Ishikawa (cell line): ENCODE results near the gene LMAN1.

Source experiments
- CREB1 ChIP-seq: IDR thresholded peaks from 2 replicates; pipeline ENCODE4 v1.6.1; 2012; ENCODE audit warnings: low read depth
- EP300 ChIP-seq: IDR thresholded peaks from 2 replicates; pipeline ENCODE4 v1.6.1; 2012; ENCODE audit warnings: borderline replicate concordance
- FOXM1 ChIP-seq: IDR thresholded peaks from 2 replicates; pipeline ENCODE4 v1.6.1; 2012; ENCODE audit warnings: low read depth, borderline replicate concordance
- MAX ChIP-seq: IDR thresholded peaks from 2 replicates; pipeline ENCODE4 v1.6.1; 2012
- NFIC ChIP-seq: IDR thresholded peaks from 2 replicates; pipeline ENCODE4 v1.6.1; 2012
- RAD21 ChIP-seq: IDR thresholded peaks from 2 replicates; pipeline ENCODE4 v1.6.1; 2012; ENCODE audit warnings: low read depth
- TAF1 ChIP-seq: IDR thresholded peaks from 2 replicates; pipeline ENCODE4 v1.6.1; 2012; ENCODE audit warnings: low read depth, mild to moderate bottlenecking
- TEAD4 ChIP-seq: IDR thresholded peaks from 2 replicates; pipeline ENCODE4 v1.6.1; 2012
- YY1 ChIP-seq: IDR thresholded peaks from 2 replicates; pipeline ENCODE4 v1.6.1; 2012; ENCODE audit warnings: low read depth
- TF ChIP-seq, protein P1 (sequence below): IDR thresholded peaks from 2 replicates; pipeline ENCODE4 v1.6.1; 2012; ENCODE audit warnings: low read depth, mild to moderate bottlenecking
- TF ChIP-seq, protein P2 (sequence below): IDR thresholded peaks from 2 replicates; pipeline ENCODE4 v1.6.1; 2012

DNA sequence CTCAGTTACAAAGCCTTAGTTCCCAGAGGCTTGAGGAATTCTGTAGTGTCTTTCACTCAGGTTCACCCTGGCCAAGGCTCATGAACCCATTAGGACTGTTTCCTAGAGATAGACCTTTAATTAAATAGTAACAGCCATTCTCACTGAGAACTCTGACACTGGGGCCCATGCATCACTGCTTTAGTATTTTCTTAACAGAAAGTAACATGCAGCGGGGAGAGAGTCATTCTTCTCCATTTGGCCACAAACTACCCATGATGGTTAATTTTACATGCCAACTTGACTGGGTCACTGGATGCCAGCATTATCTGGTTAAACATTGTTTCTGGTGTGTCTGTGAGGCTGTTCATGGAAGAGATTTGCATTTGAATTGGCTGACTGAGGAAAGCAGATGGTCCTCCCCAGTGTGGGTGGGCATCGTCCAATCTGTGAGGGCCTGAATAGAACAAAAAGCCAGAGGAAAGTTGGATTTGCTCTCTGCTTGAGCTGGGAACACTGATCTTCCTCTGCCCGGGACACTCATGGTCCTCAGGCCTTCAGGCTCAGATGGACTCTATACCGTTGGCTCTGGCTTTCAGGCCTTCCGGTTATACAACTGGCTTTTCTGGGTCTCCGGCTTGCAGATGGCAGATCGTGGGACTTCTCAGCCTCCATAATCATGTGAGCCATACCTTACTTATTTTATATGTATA is 35.0 kb downstream of the LMAN1 start:
- TF ChIP-seq TAF1 (no peak), YY1 (no peak), NFIC (no peak), TEAD4 (no peak), EP300 (no peak), FOXM1 (no peak), MAX (no peak), CREB1 (no peak), RAD21 (no peak)
- TF ChIP-seq, protein P1, sequence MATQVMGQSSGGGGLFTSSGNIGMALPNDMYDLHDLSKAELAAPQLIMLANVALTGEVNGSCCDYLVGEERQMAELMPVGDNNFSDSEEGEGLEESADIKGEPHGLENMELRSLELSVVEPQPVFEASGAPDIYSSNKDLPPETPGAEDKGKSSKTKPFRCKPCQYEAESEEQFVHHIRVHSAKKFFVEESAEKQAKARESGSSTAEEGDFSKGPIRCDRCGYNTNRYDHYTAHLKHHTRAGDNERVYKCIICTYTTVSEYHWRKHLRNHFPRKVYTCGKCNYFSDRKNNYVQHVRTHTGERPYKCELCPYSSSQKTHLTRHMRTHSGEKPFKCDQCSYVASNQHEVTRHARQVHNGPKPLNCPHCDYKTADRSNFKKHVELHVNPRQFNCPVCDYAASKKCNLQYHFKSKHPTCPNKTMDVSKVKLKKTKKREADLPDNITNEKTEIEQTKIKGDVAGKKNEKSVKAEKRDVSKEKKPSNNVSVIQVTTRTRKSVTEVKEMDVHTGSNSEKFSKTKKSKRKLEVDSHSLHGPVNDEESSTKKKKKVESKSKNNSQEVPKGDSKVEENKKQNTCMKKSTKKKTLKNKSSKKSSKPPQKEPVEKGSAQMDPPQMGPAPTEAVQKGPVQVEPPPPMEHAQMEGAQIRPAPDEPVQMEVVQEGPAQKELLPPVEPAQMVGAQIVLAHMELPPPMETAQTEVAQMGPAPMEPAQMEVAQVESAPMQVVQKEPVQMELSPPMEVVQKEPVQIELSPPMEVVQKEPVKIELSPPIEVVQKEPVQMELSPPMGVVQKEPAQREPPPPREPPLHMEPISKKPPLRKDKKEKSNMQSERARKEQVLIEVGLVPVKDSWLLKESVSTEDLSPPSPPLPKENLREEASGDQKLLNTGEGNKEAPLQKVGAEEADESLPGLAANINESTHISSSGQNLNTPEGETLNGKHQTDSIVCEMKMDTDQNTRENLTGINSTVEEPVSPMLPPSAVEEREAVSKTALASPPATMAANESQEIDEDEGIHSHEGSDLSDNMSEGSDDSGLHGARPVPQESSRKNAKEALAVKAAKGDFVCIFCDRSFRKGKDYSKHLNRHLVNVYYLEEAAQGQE, result no peak
- TF ChIP-seq, protein P2, sequence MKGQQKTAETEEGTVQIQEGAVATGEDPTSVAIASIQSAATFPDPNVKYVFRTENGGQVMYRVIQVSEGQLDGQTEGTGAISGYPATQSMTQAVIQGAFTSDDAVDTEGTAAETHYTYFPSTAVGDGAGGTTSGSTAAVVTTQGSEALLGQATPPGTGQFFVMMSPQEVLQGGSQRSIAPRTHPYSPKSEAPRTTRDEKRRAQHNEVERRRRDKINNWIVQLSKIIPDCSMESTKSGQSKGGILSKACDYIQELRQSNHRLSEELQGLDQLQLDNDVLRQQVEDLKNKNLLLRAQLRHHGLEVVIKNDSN, result no peak
